HG03045 (cell line): ENCODE results near the gene MYBPC3.
A peak's percentile ranks its signal among the peaks of the same experiment; 100 is the strongest.

Source experiments
- ATAC-seq: cut with Tn5 transposase; IDR thresholded peaks from one replicate; pipeline ENCODE4 v1.9.1; 2021; ENCODE audit warnings: mild to moderate bottlenecking, moderate library complexity; ENCODE audit not compliant: unreplicated experiment

The MYBPC3 gene

DNA sequence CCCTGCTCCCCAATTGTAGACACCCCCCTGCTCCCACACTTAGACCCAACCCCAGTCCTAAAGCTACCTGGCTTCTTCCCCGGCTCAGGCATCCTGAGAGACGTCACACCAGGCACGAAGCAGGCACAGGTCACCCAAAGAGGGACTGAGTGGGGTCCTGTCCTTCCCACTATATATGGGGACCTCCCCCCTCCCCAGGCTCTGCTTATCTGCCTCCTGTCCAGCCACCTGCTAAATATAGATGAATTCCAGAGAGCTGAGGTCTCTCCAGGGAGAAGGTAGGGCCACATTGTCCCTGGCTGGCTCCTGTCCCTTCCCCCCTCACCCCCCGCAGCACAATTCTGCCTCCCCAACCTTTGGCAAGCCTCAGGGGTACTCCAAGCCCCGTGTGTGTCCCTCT lies at the start of gene MYBPC3:
Gene MYBPC3, minus strand, starts transcription at position 147 of the 400 bp plus-strand sequence. Its CDS starts 55 bp downstream, at position 92.
- no peak for ATAC-seq

GRCh38 chr11:47400768-47401279 lies 48.3 kb upstream of the MYBPC3 start:
- ATAC-seq: peak; percentile 43

- peak; percentile 53 for ATAC-seq
Observed at GRCh38 chr11:47399860-47400767, 47.6 kb upstream of the MYBPC3 start.

DNA sequence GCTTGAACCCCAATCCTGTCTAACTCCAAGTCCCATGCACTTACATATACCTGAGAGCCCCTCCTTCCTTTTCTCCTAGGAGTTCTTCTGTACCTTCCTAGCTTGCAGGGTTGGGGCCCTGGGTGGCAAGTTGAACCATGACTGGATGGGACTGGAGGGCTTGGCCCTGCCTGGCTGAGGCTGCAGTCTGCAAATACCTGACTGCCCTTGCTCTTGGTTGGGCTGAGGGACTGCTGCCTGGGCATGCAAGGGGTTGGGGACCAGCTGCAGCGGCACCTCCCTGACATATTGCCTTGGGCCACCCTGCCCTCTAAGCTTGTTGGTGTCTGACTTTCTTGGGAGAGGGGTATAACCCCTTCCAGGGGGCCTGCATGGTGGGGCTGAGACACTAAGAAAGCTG lies 46.0 kb upstream of the MYBPC3 start:
- no peak for ATAC-seq

DNA sequence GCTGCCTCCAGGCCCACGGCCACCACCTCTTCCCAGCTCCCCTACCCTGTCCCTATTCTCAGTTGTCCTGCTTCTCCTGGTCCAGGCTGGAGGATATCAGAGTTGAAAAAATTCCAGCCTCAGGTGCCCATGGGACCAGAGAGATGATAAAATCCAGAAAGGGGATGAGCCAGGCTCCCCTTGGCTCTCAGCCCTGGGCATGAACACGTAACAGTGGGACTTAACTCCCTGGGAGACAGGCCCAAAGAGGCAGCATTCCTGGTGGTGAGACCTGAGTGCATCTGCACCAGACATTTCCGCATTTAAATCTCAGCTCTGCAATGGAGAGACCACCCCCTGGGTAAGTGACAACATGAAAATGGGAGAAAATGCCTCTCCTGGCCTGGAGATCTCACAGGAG lies 45.5 kb upstream of the MYBPC3 start:
- ATAC-seq: no peak

DNA sequence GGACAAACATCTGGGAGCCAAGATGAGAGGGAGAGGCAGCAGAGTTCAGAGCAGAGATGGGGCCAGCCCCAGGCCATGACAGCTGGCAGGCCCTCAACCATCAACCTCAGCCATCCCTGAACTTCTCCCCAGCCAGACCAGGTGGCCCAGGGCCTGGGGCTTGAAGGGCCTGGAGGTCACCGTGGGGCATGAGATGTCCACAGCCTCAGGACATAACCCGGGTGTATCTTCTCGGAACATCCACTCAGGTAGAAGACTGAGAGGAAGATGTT lies 43.5 kb upstream of the MYBPC3 start:
- ATAC-seq: no peak

DNA sequence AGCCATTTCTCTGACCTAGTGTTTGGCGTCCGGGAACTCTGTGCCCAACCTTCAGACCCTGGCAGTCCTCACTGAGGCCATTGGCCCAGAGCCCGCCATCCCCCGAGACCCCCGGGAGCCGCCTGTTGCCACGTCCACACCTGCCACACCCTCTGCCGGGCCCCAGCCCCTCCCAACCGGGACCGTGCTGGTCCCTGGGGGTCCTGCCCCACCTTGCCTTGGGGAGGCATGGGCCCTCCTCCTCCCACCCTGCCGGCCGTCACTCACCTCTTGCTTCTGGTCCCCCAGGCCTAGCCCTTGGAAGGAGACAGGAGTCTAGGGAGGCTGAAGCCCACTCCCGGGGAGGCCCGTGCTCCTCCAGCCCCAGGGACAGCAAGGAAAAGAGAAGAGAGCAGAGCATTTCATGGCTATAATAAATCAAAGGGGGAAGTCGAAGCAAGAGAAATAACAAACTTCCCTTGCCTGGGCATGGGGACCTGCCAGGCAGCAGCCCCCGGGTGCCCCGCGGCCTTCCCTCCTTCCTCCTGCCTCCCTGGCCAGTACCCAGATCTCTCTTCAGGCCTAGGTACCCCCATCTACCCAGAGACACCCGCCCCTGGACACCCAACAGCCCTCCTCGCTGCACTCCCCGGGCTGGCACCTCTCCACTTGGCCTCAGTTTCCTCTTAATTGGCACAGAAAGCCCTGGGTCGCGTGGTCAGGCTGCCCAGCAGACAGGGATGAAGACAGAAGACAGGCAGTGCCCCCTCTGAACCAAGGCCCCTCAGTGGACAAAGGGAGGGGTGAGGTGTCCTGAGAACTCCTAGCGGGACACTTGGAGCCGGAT lies 42.9 kb upstream of the MYBPC3 start:
- no peak for ATAC-seq

DNA sequence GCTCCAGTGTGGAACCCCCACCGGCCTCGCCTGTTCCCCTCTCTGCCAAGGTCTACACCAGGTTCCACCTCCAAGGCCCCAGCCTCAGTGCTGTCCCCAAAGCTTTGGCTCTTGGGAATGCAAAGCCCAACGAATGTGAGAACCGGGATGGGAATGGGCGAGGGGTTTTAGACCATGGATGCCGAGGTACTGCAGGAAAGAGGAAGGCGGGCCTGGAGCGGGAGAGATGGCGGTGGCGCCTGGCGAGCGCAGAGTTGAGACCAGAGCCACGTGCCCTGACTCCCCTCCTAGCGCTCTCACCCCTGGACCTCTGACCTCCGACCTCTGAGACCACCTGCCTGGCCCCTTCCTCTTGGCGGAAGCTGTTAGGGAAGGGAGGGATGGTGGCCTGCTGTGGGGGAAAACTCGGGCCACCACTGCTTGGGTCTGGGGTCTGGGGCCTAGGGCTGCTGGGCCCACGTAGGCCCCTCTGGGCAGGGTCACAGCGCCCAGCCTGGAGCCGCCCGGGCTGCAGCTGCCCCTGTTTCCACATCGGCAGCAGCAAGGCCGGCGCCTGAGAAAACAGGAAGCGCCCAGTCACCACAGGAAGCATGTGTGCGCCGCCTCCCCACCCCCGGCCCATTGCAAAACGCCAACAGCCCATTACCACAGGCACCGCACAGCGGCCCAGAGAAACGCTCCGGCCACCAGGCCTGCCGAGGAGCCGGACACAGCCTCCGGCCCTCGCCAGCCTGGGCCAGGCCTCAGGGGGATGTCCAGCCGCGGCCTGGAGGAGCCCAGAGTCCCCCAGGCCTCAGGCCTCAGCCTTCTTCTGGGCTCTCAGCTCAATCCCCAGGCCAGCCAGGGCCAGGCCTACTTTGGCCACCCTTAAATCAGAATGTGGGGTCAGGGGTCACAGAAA lies 42.1 kb upstream of the MYBPC3 start:
- ATAC-seq: peak; percentile 46

GRCh38 chr11:47394050-47394321 lies 41.5 kb upstream of the MYBPC3 start:
- no peak for ATAC-seq

- ATAC-seq: no peak
Observed at GRCh38 chr11:47393163-47394049, 40.9 kb upstream of the MYBPC3 start.

GRCh38 chr11:47392546-47393162 lies 40.2 kb upstream of the MYBPC3 start:
- ATAC-seq: no peak

- ATAC-seq: no peak
Observed at GRCh38 chr11:47391711-47392432, 39.4 kb upstream of the MYBPC3 start.

GRCh38 chr11:47391077-47391583 lies 38.6 kb upstream of the MYBPC3 start:
- no peak for ATAC-seq

DNA sequence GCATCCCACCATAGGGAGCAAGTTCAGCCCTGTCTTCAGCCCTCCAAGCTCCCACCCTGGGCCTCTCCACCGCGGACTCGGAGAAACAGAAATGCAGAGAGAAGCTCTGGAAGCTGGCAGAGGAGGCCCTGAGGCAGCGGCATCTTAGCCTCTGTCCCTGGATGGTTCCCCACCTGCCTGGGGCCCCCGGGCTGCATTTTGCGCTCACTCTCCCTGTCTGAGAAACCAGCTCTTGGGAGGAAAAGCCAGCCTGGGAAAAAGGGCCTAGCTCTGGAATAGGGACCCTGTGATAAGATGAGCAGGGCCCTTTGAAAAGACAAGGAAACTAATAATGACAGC lies 37.9 kb upstream of the MYBPC3 start:
- no peak for ATAC-seq

DNA sequence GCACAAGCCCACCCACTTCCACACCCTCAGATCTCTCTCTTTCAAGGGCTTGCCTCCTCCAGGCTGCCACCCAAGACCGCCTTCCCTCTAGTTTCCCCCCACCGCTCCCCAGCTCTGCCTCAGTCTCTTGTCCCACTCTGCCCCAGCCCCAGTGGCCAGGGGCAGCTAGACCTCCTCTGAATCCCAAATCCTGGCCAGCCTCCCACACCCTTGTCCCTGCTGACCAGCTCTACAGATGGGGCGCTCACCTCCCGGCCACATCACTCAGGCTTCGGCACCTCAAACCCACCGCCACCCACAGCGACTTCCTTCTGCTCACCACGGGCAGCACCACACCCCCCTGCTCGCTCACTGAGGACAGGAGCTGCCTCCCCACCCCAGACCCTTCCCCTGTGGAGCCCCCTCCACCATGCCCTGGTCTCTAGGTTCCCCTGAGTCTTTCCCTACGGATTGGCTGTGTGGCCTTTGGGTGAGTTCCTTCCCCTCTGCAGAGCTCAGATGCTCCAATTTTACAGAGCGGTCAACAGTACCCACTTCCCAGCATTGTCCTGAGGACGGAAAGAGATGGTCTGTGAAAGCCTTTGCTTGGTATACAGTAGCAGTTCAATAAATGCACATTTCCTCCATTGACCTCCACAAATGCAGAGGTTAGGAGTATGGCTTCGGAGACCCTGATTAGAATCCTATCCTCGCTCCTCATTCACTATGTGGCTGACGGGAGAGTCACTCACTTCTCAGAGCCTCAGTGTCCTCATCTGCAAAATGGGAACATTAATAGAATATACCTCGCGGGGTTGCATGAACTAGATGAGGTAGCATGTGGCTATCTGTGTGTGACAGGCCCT lies 37.3 kb upstream of the MYBPC3 start:
- no peak for ATAC-seq

- ATAC-seq: no peak
Observed at GRCh38 chr11:47388697-47389576, 36.4 kb upstream of the MYBPC3 start.
